ENCODE results near the gene SLC16A3.
"Not testable (repeated sequence)": the region's sequence is repeated elsewhere in the genome, so short reads cannot be mapped to it uniquely, and the experiment has no call there.

Gene SLC16A3

GRCh38 chr17:82204831-82205719 is 23.8 kb upstream of the SLC16A3 start:
- DNase-seq (ENCODE audit: low spot score) = peak; percentile 77

GRCh38 chr17:82205720-82206508 is 22.9 kb upstream of the SLC16A3 start:
- DNase-seq (ENCODE audit: low spot score) = peak; percentile 90

- DNase-seq (ENCODE audit: low spot score) = not testable (repeated sequence)
Observed at GRCh38 chr17:82210655-82211054, 18.2 kb upstream of the SLC16A3 start.

- peak; percentile 86 for DNase-seq (ENCODE audit: low spot score)
Observed at GRCh38 chr17:82212331-82213250, 16.3 kb upstream of the SLC16A3 start, which contains the start of gene CCDC57. TSS of gene CCDC57 (minus strand) at chr17:82212842. CDS start at chr17:82201944, 10,898 bp downstream.

- DNase-seq (ENCODE audit: low spot score) = peak; percentile 86
Observed at GRCh38 chr17:82213251-82214011, 15.4 kb upstream of the SLC16A3 start.

GRCh38 chr17:82214012-82214628 is 14.7 kb upstream of the SLC16A3 start:
- no peak for DNase-seq (ENCODE audit: low spot score)

GRCh38 chr17:82215095-82215971 is 13.5 kb upstream of the SLC16A3 start:
- no peak for DNase-seq (ENCODE audit: low spot score)

- no peak for DNase-seq (ENCODE audit: low spot score)
Observed at GRCh38 chr17:82215972-82216300, 12.9 kb upstream of the SLC16A3 start.

- DNase-seq (ENCODE audit: low spot score) = peak; percentile 91
Observed at GRCh38 chr17:82216301-82217119, 12.3 kb upstream of the SLC16A3 start.

GRCh38 chr17:82217120-82217529 is 11.7 kb upstream of the SLC16A3 start:
- no peak for DNase-seq (ENCODE audit: low spot score)

GRCh38 chr17:82217530-82218204 is 11.2 kb upstream of the SLC16A3 start:
- DNase-seq (ENCODE audit: low spot score) = peak; percentile 89

GRCh38 chr17:82218349-82219075 is 10.3 kb upstream of the SLC16A3 start:
- DNase-seq (ENCODE audit: low spot score) = no peak

- no peak for DNase-seq (ENCODE audit: low spot score)
Observed at GRCh38 chr17:82219083-82219482, 9.8 kb upstream of the SLC16A3 start.

- DNase-seq (ENCODE audit: low spot score) = no peak
Observed at GRCh38 chr17:82219753-82220709, 8.8 kb upstream of the SLC16A3 start.

GRCh38 chr17:82221341-82221902 is 7.4 kb upstream of the SLC16A3 start:
- no peak for DNase-seq (ENCODE audit: low spot score)

- no peak for DNase-seq (ENCODE audit: low spot score)
Observed at GRCh38 chr17:82222816-82223215, 6.0 kb upstream of the SLC16A3 start.
